Fibroblast of the conjunctiva (primary cell): ENCODE results near the gene FBXL17.
A peak's percentile ranks its signal among the peaks of the same experiment; 100 is the strongest.

Experiments used
- DNase-seq: peaks from one replicate; pipeline ENCODE4 v3.0.0-alpha.2; 2010; ENCODE audit warnings: low read depth

Gene FBXL17

GRCh38 chr5:108093186-108093585, 288.7 kb downstream of the FBXL17 start:
- peak; percentile 9 for DNase-seq

GRCh38 chr5:108090946-108091345, 291.0 kb downstream of the FBXL17 start:
- DNase-seq: no peak

- no peak for DNase-seq
Observed at GRCh38 chr5:108084105-108084504, 297.8 kb downstream of the FBXL17 start.

GRCh38 chr5:108083232-108083631, 298.7 kb downstream of the FBXL17 start:
- DNase-seq: no peak

GRCh38 chr5:108081707-108082106, 300.2 kb downstream of the FBXL17 start:
- DNase-seq: no peak

GRCh38 chr5:108079753-108080152, 302.1 kb downstream of the FBXL17 start:
- no peak for DNase-seq

GRCh38 chr5:108078882-108079281, 303.0 kb downstream of the FBXL17 start:
- DNase-seq: no peak

GRCh38 chr5:108078345-108078744, 303.6 kb downstream of the FBXL17 start:
- no peak for DNase-seq

- no peak for DNase-seq
Observed at GRCh38 chr5:108074626-108075025, 307.3 kb downstream of the FBXL17 start.

GRCh38 chr5:108064302-108064701, 317.6 kb downstream of the FBXL17 start:
- no peak for DNase-seq

GRCh38 chr5:108061941-108062340, 320.0 kb downstream of the FBXL17 start:
- DNase-seq: no peak

GRCh38 chr5:108060340-108060739, 321.6 kb downstream of the FBXL17 start:
- no peak for DNase-seq

GRCh38 chr5:108059334-108059733, 322.6 kb downstream of the FBXL17 start:
- no peak for DNase-seq

GRCh38 chr5:108054349-108054748, 327.5 kb downstream of the FBXL17 start:
- no peak for DNase-seq

- DNase-seq: no peak
Observed at GRCh38 chr5:108046955-108047670, 334.8 kb downstream of the FBXL17 start.

GRCh38 chr5:108036482-108036881, 345.4 kb downstream of the FBXL17 start:
- DNase-seq: no peak

- DNase-seq: no peak
Observed at GRCh38 chr5:108028883-108029282, 353.0 kb downstream of the FBXL17 start.

GRCh38 chr5:108028412-108028811, 353.5 kb downstream of the FBXL17 start:
- DNase-seq: peak; percentile 22

GRCh38 chr5:108025957-108026356, 355.9 kb downstream of the FBXL17 start:
- DNase-seq: no peak

GRCh38 chr5:108024986-108025385, 356.9 kb downstream of the FBXL17 start:
- DNase-seq: no peak

GRCh38 chr5:108016101-108016500, 365.8 kb downstream of the FBXL17 start:
- no peak for DNase-seq

GRCh38 chr5:108006791-108007190, 375.1 kb downstream of the FBXL17 start:
- no peak for DNase-seq

- peak; percentile 51 for DNase-seq
Observed at GRCh38 chr5:108003178-108003577, 378.7 kb downstream of the FBXL17 start.

GRCh38 chr5:108001222-108001621, 380.7 kb downstream of the FBXL17 start:
- no peak for DNase-seq
